Mesendoderm (in vitro differentiated cells): Measurements from ENCODE around the gene GFPT1.
"Not testable (repeated sequence)": the region's sequence is repeated elsewhere in the genome, so short reads cannot be mapped to it uniquely, and the experiment has no call there.

Experiments
- DNase-seq: peaks from one replicate; pipeline ENCODE4 v3.0.0; 2013
- H2AK5ac ChIP-seq: 2 replicates; pipeline ENCODE4 v1.6.1; 2013; ENCODE audit warnings: low read length, inconsistent platforms
- H2BK120ac ChIP-seq: 2 replicates; pipeline ENCODE4 v1.6.1; 2013; ENCODE audit warnings: low read depth, mild to moderate bottlenecking, low read length, moderate library complexity, mixed read lengths
- H2BK15ac ChIP-seq: replicated peaks from 2 replicates; pipeline ENCODE4 v1.6.1; 2013; ENCODE audit warnings: low read depth, mild to moderate bottlenecking, moderate library complexity
- H2BK5ac ChIP-seq: 2 replicates; pipeline ENCODE4 v1.6.1; 2013; ENCODE audit warnings: low read length, inconsistent platforms
- H3K18ac ChIP-seq: 2 replicates; pipeline ENCODE4 v1.6.1; 2013; ENCODE audit warnings: mild to moderate bottlenecking, low read length, mixed read lengths
- H3K23ac ChIP-seq: one replicate; pipeline ENCODE4 v1.6.1; 2013; ENCODE audit warnings: low read length
- H3K27ac ChIP-seq: 2 replicates; pipeline ENCODE4 v1.5.1; 2013; ENCODE audit warnings: low read depth, mild to moderate bottlenecking, inconsistent platforms, low read length, moderate library complexity
- H3K27me3 ChIP-seq: 2 replicates; pipeline ENCODE4 v1.6.1; 2013; ENCODE audit warnings: low read length, control low read depth, mild to moderate bottlenecking, inconsistent platforms; ENCODE audit not compliant: insufficient read depth, poor library complexity
- H3K36me3 ChIP-seq: 2 replicates; pipeline ENCODE4 v1.6.1; 2013; ENCODE audit warnings: low read length, inconsistent platforms; ENCODE audit not compliant: control insufficient read depth, insufficient read depth
- H3K4ac ChIP-seq: one replicate; pipeline ENCODE4 v1.6.1; 2013; ENCODE audit warnings: low read depth, mild to moderate bottlenecking, low read length, moderate library complexity
- H3K4me1 ChIP-seq: 2 replicates; pipeline ENCODE4 v1.6.1; 2013; ENCODE audit warnings: low read depth, low read length, inconsistent platforms; ENCODE audit not compliant: control insufficient read depth
- H3K4me2 ChIP-seq: 2 replicates; pipeline ENCODE4 v1.6.1; 2013; ENCODE audit warnings: low read length
- H3K4me3 ChIP-seq: 2 replicates; pipeline ENCODE4 v1.5.1; 2013; ENCODE audit warnings: mild to moderate bottlenecking, low read length
- H3K56ac ChIP-seq: one replicate; pipeline ENCODE4 v1.6.1; 2013; ENCODE audit warnings: low read length
- H3K79me1 ChIP-seq: 2 replicates; pipeline ENCODE4 v1.6.1; 2013; ENCODE audit warnings: low read length, inconsistent platforms
- H3K79me2 ChIP-seq: 2 replicates; pipeline ENCODE4 v1.6.1; 2013; ENCODE audit warnings: mild to moderate bottlenecking, low read length; ENCODE audit not compliant: control insufficient read depth, insufficient read depth
- H3K9ac ChIP-seq: 2 replicates; pipeline ENCODE4 v1.6.1; 2013; ENCODE audit warnings: low read length, inconsistent platforms
- H4K5ac ChIP-seq: one replicate; pipeline ENCODE4 v1.6.1; 2013; ENCODE audit warnings: low read length
- H4K8ac ChIP-seq: one replicate; pipeline ENCODE4 v1.6.1; 2013; ENCODE audit warnings: low read depth, mild to moderate bottlenecking, control low read depth, low read length, moderate library complexity
- WGBS: extraction: QIAGEN DNeasy Blood & Tissue Kit; methylation state at CpG from one replicate; pipeline ENCODE4 v1.1.7; 2013; ENCODE audit warnings: low lambda C conversion rate, missing lambda C conversion rate; ENCODE audit not compliant: insufficient coverage; ENCODE audit errors: extremely low coverage; 5-methylcytosine and 5-hydroxymethylcytosine counted together

Gene GFPT1

GRCh38 chr2:69424419-69424818, 37.4 kb upstream of the GFPT1 start:
- Histone ChIP-seq H3K18ac (no peak overlapping the region), H3K4me3 (no peak overlapping the region), H4K5ac (no peak overlapping the region), H2AK5ac (no peak overlapping the region), H2BK120ac (no peak overlapping the region), H3K4me2 (no peak overlapping the region), H3K9ac (no peak overlapping the region), H4K8ac (no peak overlapping the region), H3K4me1 (no peaks in the 10 kb centered on the region), H3K27me3 (no peaks in the 10 kb centered on the region), H3K79me2 (no peaks in the 10 kb centered on the region), H3K23ac (no peak overlapping the region), H3K79me1 (no peaks in the 10 kb centered on the region), H3K27ac (no peak overlapping the region), H3K36me3 (no peaks in the 10 kb centered on the region), H2BK5ac (no peak overlapping the region), H3K56ac (no peak overlapping the region), H2BK15ac (no peak overlapping the region), H3K4ac (no peak overlapping the region)
- WGBS: no CpG with 5 or more reads among the region's 2 CpGs
- DNase-seq: no peak

- H3K23ac ChIP-seq: no peak overlapping the region
- no peak overlapping the region for H3K27ac ChIP-seq
- H3K36me3 ChIP-seq: no peaks in the 10 kb centered on the region
- H3K9ac ChIP-seq: no peak overlapping the region
- H4K8ac ChIP-seq: no peak overlapping the region
- H2BK5ac ChIP-seq: no peak overlapping the region
- no peaks in the 10 kb centered on the region for H3K27me3 ChIP-seq
- H3K56ac ChIP-seq: no peak overlapping the region
- no peak overlapping the region for H3K4ac ChIP-seq
- H3K4me3 ChIP-seq: no peak overlapping the region
- no peaks in the 10 kb centered on the region for H3K79me2 ChIP-seq
- no peaks in the 10 kb centered on the region for H3K4me1 ChIP-seq
- H2AK5ac ChIP-seq: no peak overlapping the region
- no peak overlapping the region for H2BK15ac ChIP-seq
- no peaks in the 10 kb centered on the region for H3K79me1 ChIP-seq
- H4K5ac ChIP-seq: no peak overlapping the region
- H3K4me2 ChIP-seq: no peak overlapping the region
- DNase-seq: no peak
- H2BK120ac ChIP-seq: no peak overlapping the region
- no peak overlapping the region for H3K18ac ChIP-seq
Measured at GRCh38 chr2:69422198-69422597, 35.2 kb upstream of the GFPT1 start.

GRCh38 chr2:69419111-69419510, 32.1 kb upstream of the GFPT1 start:
- not testable (repeated sequence) for H3K27ac ChIP-seq, H3K4me3 ChIP-seq, H4K8ac ChIP-seq, H3K4me1 ChIP-seq, H3K23ac ChIP-seq, H3K4me2 ChIP-seq, H3K9ac ChIP-seq, H3K36me3 ChIP-seq, H2BK15ac ChIP-seq, DNase-seq, H3K79me2 ChIP-seq, H2AK5ac ChIP-seq, H3K79me1 ChIP-seq, H2BK5ac ChIP-seq, H3K4ac ChIP-seq, H3K56ac ChIP-seq, H3K27me3 ChIP-seq, H4K5ac ChIP-seq, H3K18ac ChIP-seq, H2BK120ac ChIP-seq
- WGBS: no CpG with 5 or more reads among the region's 7 CpGs

GRCh38 chr2:69416147-69416546, 29.1 kb upstream of the GFPT1 start:
- Histone ChIP-seq H3K4me1 (no peaks in the 10 kb centered on the region), H3K4me3 (no peak overlapping the region), H3K27me3 (no peaks in the 10 kb centered on the region), H3K56ac (no peak overlapping the region), H3K79me2 (no peaks in the 10 kb centered on the region), H2AK5ac (no peak overlapping the region), H2BK5ac (no peak overlapping the region), H3K36me3 (no peaks in the 10 kb centered on the region), H3K27ac (no peak overlapping the region), H3K79me1 (no peaks in the 10 kb centered on the region), H3K9ac (no peak overlapping the region), H2BK120ac (no peak overlapping the region), H2BK15ac (no peak overlapping the region), H3K4me2 (no peak overlapping the region), H4K8ac (no peak overlapping the region), H3K18ac (no peak overlapping the region), H4K5ac (no peak overlapping the region), H3K4ac (no peak overlapping the region), H3K23ac (no peak overlapping the region)
- DNase-seq: no peak
- 100% methylated on average over 1 of the region's 1 CpG for WGBS

- H3K36me3 ChIP-seq: no peaks in the 10 kb centered on the region
- H3K27me3 ChIP-seq: no peaks in the 10 kb centered on the region
Measured at GRCh38 chr2:69411120-69411519, 24.1 kb upstream of the GFPT1 start.

GRCh38 chr2:69405306-69405705, 18.3 kb upstream of the GFPT1 start:
- Histone ChIP-seq H2BK15ac (no peak overlapping the region), H2AK5ac (no peak overlapping the region), H3K27ac (no peak overlapping the region), H3K9ac (no peak overlapping the region), H4K8ac (no peak overlapping the region), H3K23ac (no peak overlapping the region), H3K4ac (no peak overlapping the region), H3K79me1 (no peaks in the 10 kb centered on the region), H3K56ac (no peak overlapping the region), H3K4me1 (no peaks in the 10 kb centered on the region), H3K4me2 (no peak overlapping the region), H3K36me3 (no peaks in the 10 kb centered on the region), H2BK5ac (no peak overlapping the region), H3K27me3 (no peaks in the 10 kb centered on the region), H4K5ac (no peak overlapping the region), H3K4me3 (no peak overlapping the region), H2BK120ac (no peak overlapping the region), H3K18ac (no peak overlapping the region), H3K79me2 (no peaks in the 10 kb centered on the region)
- DNase-seq: no peak

More at GRCh38 chr2:69411120-69411519, 24.1 kb upstream of the GFPT1 start:
- H3K4ac ChIP-seq: no peak overlapping the region
- no peak overlapping the region for H2BK5ac ChIP-seq
- no peak overlapping the region for H3K4me3 ChIP-seq
- no peak overlapping the region for H3K56ac ChIP-seq
- DNase-seq: no peak
- no peak overlapping the region for H4K5ac ChIP-seq
- H2AK5ac ChIP-seq: no peak overlapping the region
- no peaks in the 10 kb centered on the region for H3K79me2 ChIP-seq
- no peak overlapping the region for H3K4me2 ChIP-seq
- no peak overlapping the region for H2BK120ac ChIP-seq
- H2BK15ac ChIP-seq: no peak overlapping the region
- no peak overlapping the region for H3K23ac ChIP-seq
- no peak overlapping the region for H3K27ac ChIP-seq
- no peak overlapping the region for H4K8ac ChIP-seq
- H3K4me1 ChIP-seq: no peaks in the 10 kb centered on the region
- H3K18ac ChIP-seq: no peak overlapping the region
- no peaks in the 10 kb centered on the region for H3K79me1 ChIP-seq
- no peak overlapping the region for H3K9ac ChIP-seq
